HL-60 (cell line): ENCODE measurements around the gene SIGLEC8.
A peak's percentile ranks its signal among the peaks of the same experiment; 100 is the strongest.

Experiments
- DNase-seq, 2 experiments: peaks; one replicate each; pipeline ENCODE4 v3.0.0-alpha.2; 2010 to 2020; ENCODE audit warnings: low read depth in 1 of 2, low spot score in 1 of 2
- H3K27ac ChIP-seq: fragments of 250-450 bp; sonication (Bioruptor Pico); replicated peaks from 2 replicates; pipeline ENCODE4 v1.5.1; 2020; ENCODE audit warnings: mild to moderate bottlenecking, moderate library complexity
- H3K27me3 ChIP-seq: fragments of 250-450 bp; sonication (Bioruptor Pico); 2 replicates; pipeline ENCODE4 v1.5.1; 2021; ENCODE audit warnings: mild to moderate bottlenecking, moderate library complexity; ENCODE audit not compliant: insufficient read depth, poor library complexity, severe bottlenecking
- H3K4me3 ChIP-seq: replicated peaks from 2 replicates; pipeline ENCODE4 v1.5.1; 2011; ENCODE audit warnings: mild to moderate bottlenecking, control low read depth, low read length; ENCODE audit not compliant: insufficient read depth
- CTCF ChIP-seq: IDR thresholded peaks from one replicate; pipeline ENCODE4 v1.5.1; 2011; ENCODE audit warnings: low read length, control low read depth, inconsistent platforms; ENCODE audit not compliant: insufficient read depth
- GABPA ChIP-seq: IDR thresholded peaks from 2 replicates; pipeline ENCODE4 v1.6.1; 2012; ENCODE audit warnings: low read depth
- POLR2AphosphoS5 ChIP-seq: IDR thresholded peaks from 2 replicates; pipeline ENCODE4 v1.6.1; 2012; ENCODE audit warnings: low read depth
- REST ChIP-seq: IDR thresholded peaks from 2 replicates; pipeline ENCODE4 v1.6.1; 2012; ENCODE audit warnings: low read depth; ENCODE audit not compliant: insufficient replicate concordance
- SPI1 ChIP-seq: IDR thresholded peaks from 2 replicates; pipeline ENCODE4 v1.6.1; 2012; ENCODE audit warnings: low read depth, mild to moderate bottlenecking, borderline replicate concordance

SIGLEC8 gene

GRCh38 chr19:51460164-51460992 is 2.1 kb upstream of the SIGLEC8 start:
- peak overlapping the region; percentile 88 for H3K27ac ChIP-seq
- no peak overlapping the region for H3K4me3 ChIP-seq
- TF ChIP-seq REST (no peak), SPI1 (no peak; the same call in 1 of the 2 replicates), POLR2AphosphoS5 (0 out of 2 replicates have a peak, but pooled peaks have one; percentile 63), CTCF (no peak), GABPA (peak; percentile 98)
- no peaks in the 10 kb centered on the region for H3K27me3 ChIP-seq
- DNase-seq, result peak in 1 of 2 experiments; percentile 83

GRCh38 chr19:51458899-51459505 is 748 bp upstream of the SIGLEC8 start:
- Histone ChIP-seq H3K4me3 (no peak overlapping the region), H3K27ac (no peak overlapping the region), H3K27me3 (no peaks in the 10 kb centered on the region)
- TF ChIP-seq REST (no peak), GABPA (no peak), POLR2AphosphoS5 (no peak), CTCF (no peak), SPI1 (no peak)
- peak in 1 of 2 experiments; percentile 29 for DNase-seq

GRCh38 chr19:51457351-51458013 is 772 bp downstream of the SIGLEC8 start:
- DNase-seq, result no peak
- no peaks in the 10 kb centered on the region for H3K27me3 ChIP-seq
- H3K27ac ChIP-seq, result no peak overlapping the region
- TF ChIP-seq CTCF, result no peak
- TF ChIP-seq REST, result no peak
- TF ChIP-seq GABPA, result no peak
- TF ChIP-seq SPI1, result no peak
- TF ChIP-seq POLR2AphosphoS5, result no peak
- no peak overlapping the region for H3K4me3 ChIP-seq
